Measurements from ENCODE around the gene RNF43. TPM values are rescaled to one million over a fixed set of nuclear protein-coding genes. Genes with fewer than 3 reads are reported as not detected.

RNF43 gene
- 0.99 and 4.0 TPM in 2 replicates for polyA plus RNA-seq

DNA sequence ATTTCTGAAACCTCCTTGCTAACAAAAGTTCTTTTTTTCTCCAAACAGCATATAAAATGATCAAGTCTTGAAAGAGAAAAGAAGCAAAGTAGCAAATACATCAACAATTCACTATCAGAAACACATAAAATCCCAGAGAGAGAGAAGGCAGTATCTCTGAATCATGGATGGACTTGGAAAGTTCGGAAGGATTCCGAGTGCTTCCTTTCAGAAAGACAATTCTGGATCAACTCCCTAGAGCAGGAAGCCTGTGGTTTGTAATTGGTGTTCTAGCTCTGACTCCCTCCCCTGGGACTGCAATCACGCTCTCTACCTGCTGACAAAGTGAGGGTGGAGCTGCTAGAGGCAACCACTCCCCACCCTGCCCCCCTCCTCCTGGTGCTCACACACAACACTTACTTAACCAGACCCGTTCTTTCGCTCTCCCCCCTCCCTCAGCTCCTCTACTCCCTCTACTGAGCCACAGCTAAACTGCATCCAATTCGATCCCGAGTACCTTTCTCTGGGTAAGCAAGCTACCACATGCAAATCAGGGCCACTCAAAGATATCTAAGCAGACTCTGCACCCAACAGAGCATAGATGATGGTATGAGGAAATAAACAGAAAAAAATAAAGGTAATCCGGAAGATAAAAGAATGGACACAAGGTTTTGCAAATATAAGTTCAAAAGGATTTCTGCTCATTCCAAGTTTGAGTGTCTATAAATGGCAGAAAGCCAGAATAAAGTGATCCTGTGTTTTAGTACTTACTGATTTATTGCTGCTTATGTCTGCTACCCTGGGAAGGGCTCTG is at the start of gene RNF43:
TSS of gene RNF43 (minus strand) at position 235 of the 793 bp plus-strand sequence. CDS start 1,957 bp downstream, outside the sequence.

Other genes starting within 250 kb of the RNF43 start
- gene EPX, start 224.8 kb downstream of the RNF43 start, polyA plus RNA-seq: not detected in 2 replicates
- gene MKS1, start 198.3 kb downstream of the RNF43 start, polyA plus RNA-seq: 4.1 and 7.9 TPM in 2 replicates
- gene LPO, start 178.9 kb downstream of the RNF43 start, polyA plus RNA-seq: not detected in 2 replicates
- 0.52 and 2.9 TPM in 2 replicates for gene MPO, start 136.6 kb downstream of the RNF43 start, polyA plus RNA-seq
- gene TSPOAP1, start 88.7 kb downstream of the RNF43 start, polyA plus RNA-seq: 6.9 and 13.2 TPM in 2 replicates
- 34.1 and 47.8 TPM in 2 replicates for gene SUPT4H1, start 65.3 kb downstream of the RNF43 start, polyA plus RNA-seq
- gene HSF5, start 70.9 kb upstream of the RNF43 start, polyA plus RNA-seq: not detected in 2 replicates
- gene MTMR4, start 97.1 kb upstream of the RNF43 start, polyA plus RNA-seq: 34.6 and 37.6 TPM in 2 replicates

All from Purkinje cell (primary cell).